K562 (cell line): ENCODE results near the gene PACRG. TPM values are rescaled to one million over a fixed set of nuclear protein-coding genes. Genes with fewer than 3 reads are reported as not detected.

ENCODE experiments used
- ATAC-seq: fragments of 200-7000 bp; cut with Tn5 transposase; 3 replicates; pipeline ENCODE4 v1.9.1; 2020; ENCODE audit warnings: moderate library complexity
- BruUV-seq: library from RNA; stranded (reverse); fragments of 400-500 nt; replicated peaks from 2 replicates; lab custom pipeline; 2021; lab: Mats Ljungman, UMichigan
- CTCF ChIA-PET: fragments of 300-600 bp; formaldehyde crosslinking; extraction: SDS; loops from one replicate; lab custom pipeline; 2021; ENCODE audit warnings: low intra/inter-chr PET ratio; lab: Yijun Ruan, JAX
- POLR2A ChIA-PET: fragments of 300-600, 350-650 bp; sonication (Branson Sonifier 250); formaldehyde crosslinking; extraction: SDS; loops from one replicate; lab custom pipeline; 2021; ENCODE audit warnings: antibody characterized with exemption, inconsistent platforms; lab: Yijun Ruan, JAX
- DNase-seq, 4 experiments: peaks; one replicate each; pipeline versions ENCODE4 v3.0.0 to v3.0.0-alpha.2; 2011 to 2018; ENCODE audit warnings: low spot score in 3 of 4, mixed read lengths in 3 of 4; ENCODE audit errors: extremely low read depth in 1 of 4
- FAIRE-seq: peaks from 2 replicates; lab custom pipeline; 2011; peaks lifted over from hg19 to GRCh38; lab: Jason Lieb, UNC
- H2AFZ ChIP-seq: 2 replicates; pipeline ENCODE4 v1.6.0; 2011; ENCODE audit warnings: low read depth, low read length, control low read depth, inconsistent platforms
- H3K27ac ChIP-seq: fragments of 200-600 bp; 3 replicates; pipeline ENCODE4 v1.8.0; 2011; ENCODE audit warnings: low read depth, mild to moderate bottlenecking, control low read depth, inconsistent platforms, low read length, moderate library complexity, mixed read lengths; ENCODE audit errors: extremely low read depth
- H3K27me3 ChIP-seq, 2 experiments: fragments of 300-600 bp in 1 of 2; 2 replicates in 1 of 2; 3 replicates in 1 of 2; pipeline versions ENCODE4 v1.6.0 to v1.8.0; 2011; ENCODE audit warnings: inconsistent platforms in 2 of 2, low read length in 2 of 2, mild to moderate bottlenecking in 1 of 2, mixed read lengths in 1 of 2, moderate library complexity in 1 of 2; ENCODE audit not compliant: control insufficient read depth in 2 of 2, insufficient read depth in 2 of 2
- H3K36me3 ChIP-seq: fragments of 300-600 bp; 3 replicates; pipeline ENCODE4 v1.8.0; 2011; ENCODE audit warnings: mild to moderate bottlenecking, low read length, inconsistent platforms; ENCODE audit not compliant: control insufficient read depth, insufficient read depth
- H3K4me1 ChIP-seq, 2 experiments: fragments of 200-600 bp in 1 of 2; replicated peaks in 1 of 2; 2 replicates in 1 of 2; 3 replicates in 1 of 2; pipeline versions ENCODE4 v1.5.1 to v1.8.0; 2011; ENCODE audit warnings: inconsistent platforms in 2 of 2, low read length in 2 of 2, mild to moderate bottlenecking in 1 of 2, mixed read lengths in 1 of 2, moderate library complexity in 1 of 2; ENCODE audit not compliant: control insufficient read depth in 2 of 2, insufficient read depth in 2 of 2
- H3K4me2 ChIP-seq: 2 replicates; pipeline ENCODE4 v1.6.1; 2011; ENCODE audit warnings: low read length, control low read depth, inconsistent platforms, mixed read lengths; ENCODE audit not compliant: insufficient read depth
- H3K4me3 ChIP-seq: fragments of 200-600 bp; sonication (generic), shearing (Covaris generic); 2 replicates; pipeline ENCODE4 v1.5.1; 2016; ENCODE audit warnings: control low read depth, inconsistent platforms
- H3K79me2 ChIP-seq: fragments of 200-600 bp; 3 replicates; pipeline ENCODE4 v1.8.0; 2011; ENCODE audit warnings: low read length, inconsistent platforms; ENCODE audit not compliant: control insufficient read depth, insufficient read depth
- H3K9ac ChIP-seq, 2 experiments: 2 replicates each; pipeline versions ENCODE4 v1.6.0 to v1.6.1; 2011; ENCODE audit warnings: low read depth in 2 of 2, low read length in 2 of 2, control low read depth in 1 of 2, inconsistent platforms in 1 of 2, mild to moderate bottlenecking in 1 of 2, mixed read lengths in 1 of 2; ENCODE audit not compliant: insufficient read depth in 1 of 2
- H3K9me1 ChIP-seq: one replicate; pipeline ENCODE4 v1.6.0; 2011; ENCODE audit warnings: inconsistent platforms, mild to moderate bottlenecking, low read length, moderate library complexity; ENCODE audit not compliant: control insufficient read depth, insufficient read depth
- H3K9me3 ChIP-seq: replicated peaks from 2 replicates; pipeline ENCODE4 v1.5.1; 2011; ENCODE audit warnings: low read depth, low read length, inconsistent platforms; ENCODE audit not compliant: control insufficient read depth, insufficient read depth
- H4K20me1 ChIP-seq: replicated peaks from 2 replicates; pipeline ENCODE4 v1.6.1; 2011; ENCODE audit warnings: low read length, inconsistent platforms, mixed read lengths; ENCODE audit not compliant: control insufficient read depth, insufficient read depth
- CTBP1 ChIP-seq: fragments of 450-650 bp; IDR thresholded peaks from 2 replicates; pipeline ENCODE4 v1.6.1; 2016; ENCODE audit warnings: borderline replicate concordance
- NEUROD1 ChIP-seq: fragments of 150-350 bp; IDR thresholded peaks from 2 replicates; pipeline ENCODE4 v1.6.1; 2014; ENCODE audit warnings: borderline replicate concordance, low read length, low read depth; ENCODE audit not compliant: partially characterized antibody
- RBM25 ChIP-seq: fragments of 200-400 bp; formaldehyde crosslinking; IDR thresholded peaks from 2 replicates; pipeline ENCODE4 v1.6.1; 2018; ENCODE audit warnings: low read length, low read depth, moderate library complexity; ENCODE audit not compliant: severe bottlenecking
- TCF7L2 ChIP-seq: fragments of 150-350 bp; IDR thresholded peaks from 2 replicates; pipeline ENCODE4 v1.6.1; 2016; ENCODE audit warnings: low read depth, mild to moderate bottlenecking, low read length, moderate library complexity
- U2AF1 ChIP-seq: fragments of 200-400 bp; formaldehyde crosslinking; optimal IDR thresholded peaks from 2 replicates; pipeline ENCODE3; 2017; ENCODE audit warnings: mild to moderate bottlenecking, low read depth, low read length, moderate library complexity
- ZNF23 ChIP-seq: fragments of 250-450 bp; sonication (Bioruptor Pico); IDR thresholded peaks from 2 replicates; pipeline ENCODE4 v1.4.0; 2020; ENCODE audit warnings: mild to moderate bottlenecking
- ZNF785 ChIP-seq: fragments of 250-450 bp; sonication (Bioruptor Pico); IDR thresholded peaks from 2 replicates; pipeline ENCODE4 v1.4.0; 2020; ENCODE audit warnings: mild to moderate bottlenecking
- WGBS: fragments of 100-300 bp; shearing (Covaris generic); methylation state at CpG from one replicate; pipeline ENCODE4 v1.1.6; 2016; ENCODE audit warnings: low coverage, mixed read lengths; ENCODE audit not compliant: insufficient coverage; ENCODE audit errors: missing lambda C conversion rate; 5-methylcytosine and 5-hydroxymethylcytosine counted together
- in situ Hi-C: fragments of 300-500 bp; cut with MboI; formaldehyde crosslinking; loops from 4 replicates; pipeline ENCODE4 v1.15.0; 2018; ENCODE audit warnings: inconsistent platforms, mixed read lengths
- intact Hi-C: fragments of 100-400 bp; cut with micrococcal nuclease; formaldehyde crosslinking; loops from 2 replicates; pipeline ENCODE4 v1.14.2; 2022
- polyA plus RNA-seq, 8 experiments: library from polyadenylated mRNA; depleted of rRNA in 4 of 8; stranded (reverse) in 5 of 8; unstranded in 3 of 8; fragments of >200 nt; fragmentation: Nextera tagmentation in 2 of 8; fragmentation: Illumina TruSeq in 1 of 8; extraction: Ambion mirVana in 2 of 8; extraction: Trizol in 1 of 8; gene quantifications; 2 replicates each; pipeline versions ENCODE4 v1.2.1 to v1.2.3, GENCODE V29; 2011 to 2014; ENCODE audit warnings: inconsistent platforms in 1 of 8, missing spikeins in 1 of 8
- total RNA-seq, 7 experiments: library from RNA; depleted of rRNA in 6 of 7; stranded (reverse); fragments of >200 nt in 6 of 7; fragmentation: Illumina TruSeq in 2 of 7; extraction: Trizol in 2 of 7; gene quantifications; 2 replicates each; pipeline versions ENCODE4 v1.2.1 to v1.2.3, GENCODE V29; 2011 to 2021; ENCODE audit warnings: low replicate concordance in 1 of 7
- TF ChIP-seq, protein P1 (sequence below): fragments of 450-650 bp; IDR thresholded peaks from one replicate; pipeline ENCODE4 v1.6.1; 2018; ENCODE audit warnings: mild to moderate bottlenecking, moderate library complexity; ENCODE audit not compliant: partially characterized antibody
- TF ChIP-seq, protein P2 (sequence below): fragments of 250-450 bp; sonication (Bioruptor Pico); IDR thresholded peaks from 2 replicates; pipeline ENCODE4 v1.5.0; 2021; ENCODE audit warnings: mild to moderate bottlenecking, borderline replicate concordance
- TF ChIP-seq, protein P3 (sequence below): fragments of 450-650 bp; IDR thresholded peaks from 2 replicates; pipeline ENCODE4 v1.6.1; 2016; ENCODE audit warnings: mild to moderate bottlenecking

The PACRG gene
- total and polyA plus RNA-seq, 9 of the 15 experiments (the other 6 are each of a cell fraction or from before 2014, with no cell fraction given) = 0.04 TPM; not detected in 8

DNA sequence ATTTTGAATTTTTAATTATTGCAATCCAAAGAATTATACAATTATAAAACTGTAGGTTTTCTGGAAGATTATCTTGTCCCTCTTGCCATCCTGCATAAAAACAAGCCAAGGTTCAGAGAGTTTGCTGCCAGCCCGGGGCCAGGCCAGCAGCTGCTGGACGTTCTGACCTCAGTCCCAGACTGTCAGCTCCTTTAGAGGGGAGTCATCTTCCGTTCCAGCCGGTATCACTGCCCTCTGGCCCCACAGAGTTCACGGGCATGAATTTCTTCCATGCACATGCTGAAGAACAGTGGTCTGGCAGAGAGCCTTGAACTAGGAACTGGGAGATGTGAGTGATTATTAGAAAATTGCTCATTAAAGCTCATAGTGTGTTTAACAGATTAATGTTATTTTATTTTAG is 556.4 kb downstream of the PACRG start:
- Histone ChIP-seq H3K4me1 (peaks cover 0 to 3% of the 10 kb centered on the region in 2 experiments; a peak in 1 of 5 replicates), H2AFZ (no peak overlapping the region), H3K79me2 (no peaks in the 10 kb centered on the region), H3K4me2 (no peak overlapping the region), H3K27ac (no peak overlapping the region), H3K9me1 (no peaks in the 10 kb centered on the region), H3K4me3 (no peak overlapping the region), H3K9me3 (no peaks in the 10 kb centered on the region), H3K36me3 (no peaks in the 10 kb centered on the region), H3K9ac (no peak overlapping the region), H4K20me1 (no peaks in the 10 kb centered on the region), H3K27me3 (peaks cover 29 to 48% of the 10 kb centered on the region in 2 experiments)
- TF ChIP-seq, protein P1, sequence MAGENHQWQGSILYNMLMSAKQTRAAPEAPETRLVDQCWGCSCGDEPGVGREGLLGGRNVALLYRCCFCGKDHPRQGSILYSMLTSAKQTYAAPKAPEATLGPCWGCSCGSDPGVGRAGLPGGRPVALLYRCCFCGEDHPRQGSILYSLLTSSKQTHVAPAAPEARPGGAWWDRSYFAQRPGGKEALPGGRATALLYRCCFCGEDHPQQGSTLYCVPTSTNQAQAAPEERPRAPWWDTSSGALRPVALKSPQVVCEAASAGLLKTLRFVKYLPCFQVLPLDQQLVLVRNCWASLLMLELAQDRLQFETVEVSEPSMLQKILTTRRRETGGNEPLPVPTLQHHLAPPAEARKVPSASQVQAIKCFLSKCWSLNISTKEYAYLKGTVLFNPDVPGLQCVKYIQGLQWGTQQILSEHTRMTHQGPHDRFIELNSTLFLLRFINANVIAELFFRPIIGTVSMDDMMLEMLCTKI = no peak
- no peak for TF ChIP-seq CTBP1
- DNase-seq (no peak), ATAC-seq (no peak), FAIRE-seq (no peak)
- in situ Hi-C loops = no loop called here
- intact Hi-C loops = no loop called here
- ChIA-PET POLR2A (no interaction called here), CTCF (no interaction called here)
- 0% methylated on average over 5 of the region's 5 CpGs for WGBS
- BruUV-seq = no TSS peak

DNA sequence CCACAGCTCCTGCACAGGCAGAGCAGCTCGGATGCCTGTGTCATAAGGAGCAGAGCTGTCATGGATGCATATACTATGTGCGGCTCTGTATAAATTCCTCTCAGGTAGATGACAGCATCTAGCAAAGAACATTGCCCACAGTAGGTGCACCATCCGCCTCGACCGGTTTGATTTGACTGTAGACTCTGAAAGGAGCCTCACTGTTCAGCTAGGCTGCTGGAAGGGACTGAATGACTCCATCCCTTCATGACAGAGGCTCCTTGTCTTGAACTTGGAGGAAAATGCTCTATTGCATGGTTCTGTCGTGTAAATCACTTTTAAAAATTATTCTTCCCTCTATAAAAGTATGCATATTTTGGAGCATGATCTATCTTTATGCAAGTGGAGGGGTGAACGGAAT is 557.9 kb downstream of the PACRG start:
- H3K36me3 ChIP-seq = no peaks in the 10 kb centered on the region
- no peak overlapping the region for H2AFZ ChIP-seq
- no peak overlapping the region for H3K4me3 ChIP-seq
- H3K79me2 ChIP-seq = no peaks in the 10 kb centered on the region
- peaks cover 0 to 3% of the 10 kb centered on the region in 2 experiments; a peak in 1 of 5 replicates for H3K4me1 ChIP-seq
- H3K9me3 ChIP-seq = no peaks in the 10 kb centered on the region
- H4K20me1 ChIP-seq = no peaks in the 10 kb centered on the region
- no peak for FAIRE-seq
- no peak; the same call in 2 of the 3 replicates for ATAC-seq
- no peak overlapping the region for H3K27ac ChIP-seq
- POLR2A ChIA-PET = no interaction called here
- no TSS peak for BruUV-seq
- 6% methylated on average over 7 of the region's 7 CpGs for WGBS
- DNase-seq = no peak
- H3K9ac ChIP-seq = no peak overlapping the region
- CTCF ChIA-PET = no interaction called here
- H3K4me2 ChIP-seq = no peak overlapping the region
- in situ Hi-C loops = no loop called here
- no peaks in the 10 kb centered on the region for H3K9me1 ChIP-seq
- H3K27me3 ChIP-seq = peaks cover 37 to 51% of the 10 kb centered on the region in 2 experiments
- intact Hi-C loops = no loop called here
- no peak for TF ChIP-seq NEUROD1
- TF ChIP-seq ZNF23 (CRISPR knock-in tag) = no peak
- no peak for TF ChIP-seq ZNF785 (CRISPR knock-in tag)
- TF ChIP-seq, protein P2, sequence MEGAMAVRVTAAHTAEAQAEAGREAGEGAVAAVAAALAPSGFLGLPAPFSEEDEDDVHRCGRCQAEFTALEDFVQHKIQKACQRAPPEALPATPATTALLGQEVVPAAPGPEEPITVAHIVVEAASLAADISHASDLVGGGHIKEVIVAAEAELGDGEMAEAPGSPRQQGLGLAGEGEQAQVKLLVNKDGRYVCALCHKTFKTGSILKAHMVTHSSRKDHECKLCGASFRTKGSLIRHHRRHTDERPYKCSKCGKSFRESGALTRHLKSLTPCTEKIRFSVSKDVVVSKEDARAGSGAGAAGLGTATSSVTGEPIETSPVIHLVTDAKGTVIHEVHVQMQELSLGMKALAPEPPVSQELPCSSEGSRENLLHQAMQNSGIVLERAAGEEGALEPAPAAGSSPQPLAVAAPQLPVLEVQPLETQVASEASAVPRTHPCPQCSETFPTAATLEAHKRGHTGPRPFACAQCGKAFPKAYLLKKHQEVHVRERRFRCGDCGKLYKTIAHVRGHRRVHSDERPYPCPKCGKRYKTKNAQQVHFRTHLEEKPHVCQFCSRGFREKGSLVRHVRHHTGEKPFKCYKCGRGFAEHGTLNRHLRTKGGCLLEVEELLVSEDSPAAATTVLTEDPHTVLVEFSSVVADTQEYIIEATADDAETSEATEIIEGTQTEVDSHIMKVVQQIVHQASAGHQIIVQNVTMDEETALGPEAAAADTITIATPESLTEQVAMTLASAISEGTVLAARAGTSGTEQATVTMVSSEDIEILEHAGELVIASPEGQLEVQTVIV = no peak
- no peak for TF ChIP-seq U2AF1
- TF ChIP-seq RBM25 = no peak
- TF ChIP-seq, protein P3, sequence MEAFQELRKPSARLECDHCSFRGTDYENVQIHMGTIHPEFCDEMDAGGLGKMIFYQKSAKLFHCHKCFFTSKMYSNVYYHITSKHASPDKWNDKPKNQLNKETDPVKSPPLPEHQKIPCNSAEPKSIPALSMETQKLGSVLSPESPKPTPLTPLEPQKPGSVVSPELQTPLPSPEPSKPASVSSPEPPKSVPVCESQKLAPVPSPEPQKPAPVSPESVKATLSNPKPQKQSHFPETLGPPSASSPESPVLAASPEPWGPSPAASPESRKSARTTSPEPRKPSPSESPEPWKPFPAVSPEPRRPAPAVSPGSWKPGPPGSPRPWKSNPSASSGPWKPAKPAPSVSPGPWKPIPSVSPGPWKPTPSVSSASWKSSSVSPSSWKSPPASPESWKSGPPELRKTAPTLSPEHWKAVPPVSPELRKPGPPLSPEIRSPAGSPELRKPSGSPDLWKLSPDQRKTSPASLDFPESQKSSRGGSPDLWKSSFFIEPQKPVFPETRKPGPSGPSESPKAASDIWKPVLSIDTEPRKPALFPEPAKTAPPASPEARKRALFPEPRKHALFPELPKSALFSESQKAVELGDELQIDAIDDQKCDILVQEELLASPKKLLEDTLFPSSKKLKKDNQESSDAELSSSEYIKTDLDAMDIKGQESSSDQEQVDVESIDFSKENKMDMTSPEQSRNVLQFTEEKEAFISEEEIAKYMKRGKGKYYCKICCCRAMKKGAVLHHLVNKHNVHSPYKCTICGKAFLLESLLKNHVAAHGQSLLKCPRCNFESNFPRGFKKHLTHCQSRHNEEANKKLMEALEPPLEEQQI = no peak
- no peak for TF ChIP-seq TCF7L2
